NCI-H1048 (cell line): ENCODE data around the gene EXD3.
"Not testable (repeated sequence)": the region's sequence is repeated elsewhere in the genome, so short reads cannot be mapped to it uniquely, and the experiment has no call there.

Experiments
- DNase-seq: peaks from one replicate; lab custom pipeline; 2025; lab: John Stamatoyannopoulos, UW

The EXD3 gene

DNA sequence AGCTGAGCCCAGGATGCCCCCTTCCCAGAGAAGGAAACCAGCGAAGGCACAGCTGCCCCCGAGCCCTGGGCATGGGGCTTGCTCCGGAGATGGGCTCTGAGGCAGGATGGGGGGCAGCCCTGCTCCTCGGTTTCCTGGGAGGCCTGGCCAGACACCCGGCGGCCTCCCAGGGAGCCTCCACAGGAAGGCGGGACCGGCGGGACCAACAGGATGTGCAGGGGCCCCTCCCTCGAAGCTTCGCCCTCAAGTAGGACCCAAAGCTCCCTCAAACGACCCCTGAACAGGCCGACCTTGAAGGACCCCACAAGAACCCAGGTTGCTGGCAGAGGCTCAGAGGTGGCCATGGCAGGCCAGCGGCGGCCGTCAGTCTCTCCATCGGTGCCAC lies 11.7 kb downstream of the EXD3 start:
- no peak for DNase-seq

DNA sequence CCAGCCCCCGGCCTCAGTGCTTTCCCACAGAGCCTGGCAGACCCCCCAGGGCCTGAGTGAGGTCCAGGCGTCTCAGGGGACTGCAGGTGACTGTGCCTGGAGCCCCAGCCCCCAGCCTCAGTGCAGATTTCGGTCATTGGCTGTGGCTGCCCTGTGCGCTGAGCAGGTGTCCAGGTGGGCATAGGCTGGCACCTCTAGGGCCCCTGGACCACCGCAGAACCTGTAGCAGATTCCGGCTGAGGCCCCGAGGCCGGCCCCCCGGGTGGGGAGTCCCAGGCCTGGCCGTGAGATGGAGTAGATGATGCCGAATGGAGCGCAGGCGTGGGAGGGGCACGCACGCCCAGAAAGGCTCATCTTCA lies 12.1 kb downstream of the EXD3 start:
- no peak for DNase-seq

DNA sequence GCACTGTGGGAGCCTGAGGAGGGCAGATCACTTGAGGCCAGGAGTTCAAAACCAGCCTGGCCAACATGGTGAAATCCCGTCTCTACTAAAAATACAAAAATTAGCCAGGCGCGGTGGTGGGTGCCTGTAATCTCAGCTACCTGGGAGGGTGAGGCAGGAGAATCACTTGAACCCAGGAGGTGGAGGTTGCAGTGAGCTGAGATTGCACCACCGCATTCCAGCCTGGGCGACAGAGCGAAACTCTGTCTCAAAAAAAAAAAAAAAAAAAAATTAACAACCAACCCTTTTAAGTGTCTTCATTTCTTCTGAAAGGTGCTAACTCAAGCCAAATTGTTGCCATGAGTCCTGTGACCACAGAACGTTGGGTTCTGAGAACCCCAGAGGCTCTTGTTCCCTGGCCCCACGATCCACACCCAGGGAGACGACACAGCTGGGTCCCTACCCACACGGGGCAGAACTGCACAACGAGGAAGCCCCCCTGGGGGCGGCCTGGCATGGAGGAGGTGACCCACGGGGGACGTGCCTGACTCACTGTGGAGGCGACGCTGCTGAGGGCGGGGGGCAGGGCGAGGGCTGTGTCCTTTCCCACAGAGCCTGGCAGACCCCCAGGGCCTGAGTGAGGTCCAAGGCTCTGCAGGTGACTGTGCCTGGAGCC lies 12.6 kb downstream of the EXD3 start:
- DNase-seq: not testable (repeated sequence)

DNA sequence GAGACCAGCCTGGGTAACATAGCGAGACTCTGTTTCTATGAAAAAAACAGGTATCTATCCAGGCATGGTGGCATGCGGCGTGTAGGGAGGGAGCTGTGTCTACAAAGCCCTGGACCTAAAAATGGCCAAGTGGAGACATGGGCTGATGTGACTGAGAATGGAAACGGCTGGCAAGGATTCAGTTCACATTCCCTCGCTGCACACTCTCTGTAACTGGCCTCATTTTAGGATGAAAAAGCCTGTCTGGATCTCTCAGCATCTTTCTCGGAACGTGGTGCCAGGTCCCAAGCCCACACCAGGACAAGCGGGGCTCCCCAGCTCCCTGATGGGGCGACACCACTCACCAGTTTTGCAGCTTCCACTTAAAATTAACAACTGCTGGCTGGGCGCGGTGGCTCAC lies 13.4 kb downstream of the EXD3 start:
- no peak for DNase-seq

DNA sequence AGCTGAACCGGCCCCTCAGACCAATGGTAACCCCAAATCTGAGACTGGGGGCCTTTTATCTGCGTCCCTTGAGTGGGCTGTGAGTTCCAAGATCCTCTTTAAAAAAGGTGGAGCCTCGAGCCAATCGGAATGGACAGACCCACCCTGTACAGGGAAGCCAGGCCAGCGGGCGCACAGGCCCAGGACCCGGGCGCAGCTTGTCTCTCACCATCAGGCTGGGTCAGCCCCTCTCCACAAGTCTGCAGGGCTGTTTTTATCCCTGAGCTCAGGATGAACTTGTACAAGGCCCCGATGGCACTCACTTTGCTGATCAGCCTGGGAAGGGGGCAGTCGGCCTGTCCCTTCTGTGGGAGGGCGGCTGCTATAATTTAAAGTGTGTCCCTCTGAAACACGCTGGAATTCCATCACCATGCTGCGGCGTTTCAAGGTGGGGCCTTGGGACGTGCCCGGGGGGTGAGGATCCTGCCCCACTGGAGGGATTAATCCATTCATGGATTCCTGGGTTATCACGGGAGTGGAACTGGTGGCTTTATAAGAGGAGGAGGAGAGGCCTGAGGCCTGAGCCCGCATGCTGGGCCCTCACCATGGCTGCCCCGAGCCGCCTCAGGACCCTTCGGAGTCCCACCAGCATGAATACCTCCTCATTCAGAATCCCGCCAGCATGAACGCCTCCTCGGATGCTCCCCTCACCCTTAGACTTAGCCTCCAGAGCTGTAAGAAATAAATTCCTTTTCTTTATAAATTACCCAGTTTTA lies 14.1 kb downstream of the EXD3 start:
- no peak for DNase-seq

DNA sequence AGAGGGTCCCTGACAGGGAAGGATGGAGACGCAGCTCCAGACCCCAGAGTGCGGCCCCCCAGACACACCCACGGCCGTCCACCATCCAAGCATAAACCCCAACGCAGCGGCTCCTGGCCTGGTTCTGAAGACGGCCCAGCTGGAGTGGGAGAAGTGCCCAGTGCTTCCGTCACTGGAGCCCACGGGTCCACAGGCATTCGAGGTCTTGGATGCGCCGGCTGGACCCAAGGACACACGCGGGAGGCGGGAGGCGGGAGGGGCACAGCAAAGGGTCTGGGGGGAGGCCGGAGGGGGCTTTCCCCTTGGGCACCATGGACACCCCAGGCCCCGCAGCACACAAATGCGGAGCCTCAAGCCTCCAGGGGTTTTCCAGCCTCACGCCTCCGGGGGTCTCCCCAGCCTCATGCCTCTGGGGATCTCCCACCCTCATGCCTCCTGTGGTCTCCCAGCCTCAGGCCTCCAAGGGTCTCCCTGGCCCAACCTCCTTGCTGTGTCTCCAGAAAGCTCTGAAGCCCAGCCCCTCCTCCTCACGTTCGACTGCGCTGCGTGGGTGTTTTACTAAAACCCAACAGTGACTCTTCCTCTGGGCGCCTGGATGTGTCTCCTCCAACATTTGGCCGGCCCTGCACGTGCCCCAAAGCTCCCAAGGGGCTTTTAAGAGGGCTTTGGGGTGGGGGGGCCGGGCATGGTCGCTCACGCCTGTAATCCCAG lies 15.2 kb downstream of the EXD3 start:
- no peak for DNase-seq

DNA sequence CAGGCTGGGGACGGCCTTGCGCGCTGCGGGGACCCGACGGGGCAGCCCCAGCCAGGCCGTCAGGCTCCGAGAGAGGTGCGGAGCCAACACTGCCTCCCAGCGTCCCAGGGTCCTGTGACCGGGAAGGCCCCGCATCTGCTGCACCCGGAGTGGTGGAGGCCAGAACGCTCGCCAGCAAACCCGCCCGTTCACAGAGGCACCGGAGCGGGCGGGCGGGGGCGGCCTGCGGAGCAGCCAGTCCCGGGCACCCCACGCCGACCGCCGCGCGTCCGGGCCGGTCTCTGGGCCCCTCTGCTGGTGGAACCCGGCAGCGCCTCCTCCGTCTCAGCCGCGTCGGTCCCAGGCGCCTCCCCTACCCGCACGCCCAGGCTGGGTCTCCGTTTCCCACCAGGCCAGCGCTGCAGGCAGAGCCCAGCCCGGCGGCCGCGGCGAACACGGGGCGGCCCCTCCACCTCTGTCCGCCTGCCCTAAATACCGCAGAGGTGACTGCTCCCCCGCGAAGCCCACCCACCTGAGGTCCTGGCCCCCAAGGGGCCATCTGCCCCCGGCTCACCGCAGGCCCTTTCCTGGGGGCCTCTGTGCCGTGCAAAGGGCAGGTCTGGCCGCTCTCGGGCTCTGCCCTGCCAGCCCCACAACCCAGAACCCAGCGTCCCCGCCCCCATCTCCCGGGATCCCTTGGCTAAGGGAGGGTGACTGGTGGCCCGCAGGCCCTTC lies 15.9 kb downstream of the EXD3 start:
- DNase-seq: no peak

DNA sequence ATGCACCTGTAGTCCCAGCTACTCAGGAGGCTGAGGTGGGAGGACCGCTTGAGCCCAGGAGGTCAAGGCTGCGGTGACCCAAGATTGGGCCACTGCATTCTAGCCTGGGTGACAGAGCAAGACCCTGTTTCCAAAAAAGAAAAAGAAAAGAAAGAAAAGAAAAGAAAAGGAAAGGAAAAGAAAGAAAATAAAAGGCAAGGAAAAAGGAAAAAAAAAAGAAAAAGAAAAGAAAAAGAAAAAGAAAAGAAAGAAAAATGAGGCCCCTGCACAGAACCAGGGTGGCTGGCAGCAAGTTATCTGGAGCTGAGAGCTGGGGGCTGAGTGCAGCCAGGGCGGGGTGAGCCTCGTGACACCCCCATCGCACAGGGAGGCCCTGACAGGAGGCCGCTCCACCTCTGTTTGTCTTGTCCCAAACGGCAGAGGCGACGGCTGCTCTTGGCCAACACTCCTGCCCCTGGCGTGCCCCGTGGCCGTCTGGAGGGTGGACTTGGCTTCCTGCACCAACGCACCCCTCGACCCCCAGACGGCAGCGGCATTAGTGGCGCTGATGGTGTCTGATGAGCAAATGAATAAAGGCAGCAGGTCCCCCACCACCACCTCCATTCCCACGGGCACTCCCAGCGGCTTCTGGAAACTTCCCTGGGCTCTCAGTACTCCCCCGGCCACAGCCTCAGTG lies 16.7 kb downstream of the EXD3 start:
- no peak for DNase-seq

DNA sequence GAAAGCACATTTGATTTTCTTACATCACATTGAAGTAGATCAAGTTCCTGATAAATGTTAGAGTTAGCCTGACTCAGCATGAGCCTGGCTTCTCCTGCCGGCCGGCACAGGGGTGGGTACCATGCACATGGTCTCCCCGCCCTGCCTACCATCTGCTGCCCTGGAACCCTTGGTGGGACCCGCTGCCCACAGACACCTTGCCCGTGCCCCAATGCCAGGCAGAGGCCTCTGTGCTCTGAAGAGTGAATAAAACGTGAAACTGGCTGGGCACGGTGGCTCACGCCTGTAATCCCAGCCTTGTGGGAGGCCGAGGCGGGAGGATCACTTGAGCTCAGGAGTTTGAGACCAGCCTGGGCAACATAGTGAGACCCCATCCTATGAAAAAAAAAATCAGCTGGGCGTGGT lies 17.3 kb downstream of the EXD3 start:
- DNase-seq: no peak

DNA sequence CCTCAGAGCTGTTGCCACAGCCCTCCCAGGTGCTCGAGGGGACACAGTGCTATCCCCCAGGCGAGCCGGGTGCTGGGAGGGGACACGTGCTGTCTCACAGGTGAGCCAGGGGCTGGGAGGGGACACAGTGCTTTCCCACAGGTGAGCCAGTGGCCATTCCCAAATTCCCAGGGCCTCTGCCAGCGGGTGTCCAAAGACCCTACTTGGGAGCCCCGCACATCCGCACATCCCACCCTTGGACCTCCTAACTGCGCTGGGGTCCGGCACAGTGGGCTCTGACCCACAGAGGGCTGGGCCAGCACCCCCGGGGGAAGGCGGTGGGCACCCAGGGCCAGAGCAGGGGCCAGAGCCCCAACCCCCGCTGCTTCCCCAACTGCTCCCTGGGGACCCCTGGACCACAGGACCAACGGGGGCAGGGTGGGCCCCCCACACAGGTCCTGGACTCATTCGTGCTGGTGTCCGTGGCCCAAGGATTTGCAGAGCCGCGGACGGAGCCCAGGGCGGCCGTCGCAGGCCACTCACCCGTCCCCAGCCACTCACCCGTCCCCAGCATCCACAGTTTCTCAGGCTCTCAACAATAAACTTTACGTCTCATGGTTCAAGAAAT lies 17.9 kb downstream of the EXD3 start:
- no peak for DNase-seq

DNA sequence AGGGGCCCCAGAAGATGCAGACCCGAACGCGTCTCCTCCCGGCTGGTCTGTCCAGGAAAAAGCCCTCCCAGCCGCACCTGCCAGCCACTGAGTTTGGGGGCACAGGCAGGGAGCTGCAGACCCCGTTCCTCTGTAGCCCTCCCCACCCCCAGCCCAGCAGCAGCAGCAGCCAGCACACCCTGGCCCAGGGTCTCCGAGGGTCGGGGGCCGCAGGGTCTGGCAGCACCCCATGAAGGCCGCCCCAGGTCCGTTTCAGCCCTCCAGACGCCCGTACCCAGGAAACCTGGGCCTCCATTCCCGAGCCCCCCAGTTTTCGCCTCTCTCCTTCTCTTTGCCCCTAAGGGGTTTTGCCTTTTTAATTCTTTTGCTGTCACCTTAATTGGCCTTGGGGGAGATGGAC lies 19.7 kb downstream of the EXD3 start:
- DNase-seq: no peak

DNA sequence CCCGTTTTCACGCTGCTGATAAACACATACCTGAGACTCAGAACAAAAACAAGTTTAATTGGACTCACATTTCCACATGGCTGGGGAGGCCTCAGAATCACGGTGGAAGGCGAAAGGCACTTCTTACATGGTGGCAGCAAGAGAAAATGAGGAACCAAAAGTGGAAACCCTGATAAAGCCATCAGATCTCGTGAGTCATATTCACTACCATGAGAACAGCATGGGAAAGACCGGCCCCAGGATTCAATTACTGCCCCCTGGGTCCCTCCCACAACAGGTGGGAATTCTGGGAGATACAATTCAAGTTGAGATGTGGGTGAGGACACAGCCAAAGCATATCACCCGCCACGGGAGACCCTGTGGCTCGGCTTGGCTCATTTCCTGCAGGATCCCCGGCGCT lies 20.2 kb downstream of the EXD3 start:
- DNase-seq: no peak

DNA sequence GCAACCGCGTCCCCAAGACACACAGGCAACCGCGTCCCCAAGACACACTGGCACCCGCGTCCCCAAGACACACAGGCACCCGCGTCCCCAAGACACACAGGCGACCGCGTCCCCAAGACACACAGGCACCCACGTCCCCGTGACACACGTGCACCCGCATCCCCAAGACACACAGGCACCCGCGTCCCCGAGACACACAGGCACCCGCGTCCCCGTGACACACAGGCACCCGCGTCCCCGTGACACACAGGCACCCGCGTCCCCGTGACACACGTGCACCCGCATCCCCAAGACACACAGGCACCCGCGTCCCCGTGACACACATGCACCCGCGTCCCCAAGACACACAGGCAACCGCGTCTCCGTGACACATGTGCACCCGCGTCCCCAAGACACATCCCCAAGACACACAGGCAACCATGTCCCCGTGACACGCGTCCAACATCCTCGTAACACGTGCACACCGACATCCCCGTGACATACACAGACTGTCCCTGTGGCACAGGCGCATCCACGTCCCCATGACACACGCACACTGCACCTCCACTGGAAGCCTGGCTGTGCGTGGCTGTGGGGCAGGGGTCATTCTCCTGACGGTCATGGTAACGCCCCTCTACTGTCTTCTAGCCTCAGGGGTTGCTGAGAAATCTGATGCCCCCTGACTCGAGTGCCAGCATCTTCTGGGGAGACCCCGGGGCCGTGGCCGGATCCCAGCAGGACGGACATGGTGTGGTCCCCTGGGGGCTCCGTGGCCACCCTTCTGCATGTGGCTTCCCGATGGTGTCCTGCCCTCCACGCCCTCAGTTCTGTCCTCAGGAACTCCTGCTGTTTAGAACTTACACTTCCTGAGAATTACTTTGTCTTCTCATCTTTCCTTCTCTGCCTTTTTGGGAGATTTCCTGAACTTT lies 24.1 kb downstream of the EXD3 start:
- no peak for DNase-seq

DNA sequence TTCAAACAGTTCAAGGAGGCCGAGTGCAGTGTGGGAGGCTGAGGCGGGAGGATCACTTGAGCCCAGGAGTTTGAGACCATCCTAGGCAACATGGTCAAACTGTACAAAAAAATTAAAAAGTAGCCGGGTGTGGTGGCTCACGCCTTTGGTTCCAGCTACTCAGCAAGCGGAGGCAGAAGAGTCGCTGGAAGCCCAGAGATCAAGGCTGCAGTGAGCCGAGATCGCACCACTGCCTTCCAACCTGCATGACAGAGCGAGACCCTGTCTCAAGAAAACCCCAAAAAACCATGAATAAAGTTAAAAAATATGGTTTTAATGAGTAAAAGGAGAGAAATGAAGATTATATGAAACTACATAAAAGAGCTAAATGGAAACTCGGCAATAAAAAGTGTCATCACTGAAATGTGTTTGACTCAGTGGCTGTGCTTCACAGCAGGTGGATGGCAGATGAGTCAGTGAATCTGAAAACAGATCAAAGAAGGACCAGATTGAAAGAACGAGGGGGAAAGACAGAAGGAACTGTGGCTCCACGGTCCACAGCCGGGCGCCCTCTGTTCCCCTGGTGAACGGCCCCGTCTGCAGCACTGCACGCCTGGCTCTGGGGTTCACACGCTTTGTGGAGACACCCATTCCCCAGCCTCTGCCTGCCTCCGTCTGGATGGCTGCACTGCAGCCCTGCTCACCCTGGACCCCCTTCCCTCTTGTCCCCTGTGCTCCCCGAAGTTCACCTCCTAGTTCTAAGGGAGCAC lies 25.1 kb downstream of the EXD3 start:
- no peak for DNase-seq

DNA sequence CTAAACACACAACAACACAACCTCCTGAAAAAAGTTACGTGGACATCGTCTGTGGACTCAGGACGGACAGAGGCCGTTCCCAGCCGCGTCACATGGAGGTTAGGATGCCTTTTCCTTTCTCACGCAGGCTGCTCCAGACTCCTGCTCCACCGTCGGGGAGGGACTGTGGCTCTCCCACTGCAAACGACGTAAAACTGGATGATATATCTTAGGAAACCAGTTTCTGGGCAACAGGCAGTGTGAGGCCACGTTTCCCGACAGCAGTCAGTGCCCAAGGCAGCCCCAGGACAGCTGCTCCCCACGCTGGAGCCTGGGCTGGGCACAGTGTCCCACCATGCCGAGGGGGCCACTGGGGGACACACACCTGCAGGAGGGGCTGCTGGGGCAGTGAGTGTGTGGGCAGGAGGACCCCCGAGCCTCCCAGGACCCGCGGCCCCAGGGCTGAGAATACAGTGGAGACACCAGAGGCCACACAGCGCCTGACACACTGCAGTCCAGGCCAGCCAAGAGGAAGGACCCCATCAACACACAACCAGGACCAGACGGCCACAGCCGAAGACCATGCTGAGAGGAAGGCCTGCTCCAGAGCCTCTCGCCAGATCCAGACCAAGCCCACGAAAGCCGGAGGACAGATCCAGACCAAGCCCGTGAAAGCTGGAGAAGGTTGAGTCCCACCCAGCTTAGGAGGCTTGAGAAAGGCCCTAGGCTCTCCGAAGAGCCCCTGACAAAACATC lies 26.2 kb downstream of the EXD3 start:
- no peak for DNase-seq

DNA sequence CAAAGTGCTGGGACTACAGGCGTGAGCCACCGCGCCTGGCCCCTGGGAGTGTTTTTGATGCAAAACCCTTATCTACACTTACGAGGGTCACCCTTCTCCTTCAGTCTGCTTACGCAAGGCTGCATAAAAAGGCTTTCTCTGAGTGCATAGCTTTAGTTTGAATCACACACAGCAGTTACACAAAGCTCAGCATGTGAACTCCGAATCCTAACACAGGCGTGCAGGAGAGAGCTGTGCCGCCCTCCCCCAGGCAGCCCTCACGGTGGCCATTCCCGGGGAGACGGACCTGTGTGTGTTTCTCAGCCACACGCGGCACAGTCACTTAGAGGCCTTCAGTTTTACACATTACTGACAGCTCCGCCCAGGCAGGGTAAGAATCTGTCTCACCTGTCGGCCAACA lies 26.7 kb downstream of the EXD3 start:
- DNase-seq: no peak

DNA sequence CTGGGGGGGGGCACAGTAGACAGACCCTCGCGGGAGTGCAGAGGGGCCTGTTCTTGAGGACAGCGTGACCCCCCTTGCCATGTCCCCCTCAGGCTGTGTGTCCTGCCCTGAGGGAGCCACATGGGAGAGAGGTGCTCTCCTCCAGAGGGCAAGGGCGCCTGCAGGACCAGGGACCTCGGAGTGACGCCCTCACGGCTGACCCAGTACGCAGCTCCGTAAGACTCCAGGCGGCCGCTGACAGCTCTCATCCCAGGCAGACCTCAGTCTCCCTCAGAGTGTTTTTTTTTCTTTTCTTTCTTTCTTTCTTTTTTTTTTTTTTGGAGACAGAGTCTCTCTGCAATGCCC lies 27.3 kb downstream of the EXD3 start:
- DNase-seq: no peak

DNA sequence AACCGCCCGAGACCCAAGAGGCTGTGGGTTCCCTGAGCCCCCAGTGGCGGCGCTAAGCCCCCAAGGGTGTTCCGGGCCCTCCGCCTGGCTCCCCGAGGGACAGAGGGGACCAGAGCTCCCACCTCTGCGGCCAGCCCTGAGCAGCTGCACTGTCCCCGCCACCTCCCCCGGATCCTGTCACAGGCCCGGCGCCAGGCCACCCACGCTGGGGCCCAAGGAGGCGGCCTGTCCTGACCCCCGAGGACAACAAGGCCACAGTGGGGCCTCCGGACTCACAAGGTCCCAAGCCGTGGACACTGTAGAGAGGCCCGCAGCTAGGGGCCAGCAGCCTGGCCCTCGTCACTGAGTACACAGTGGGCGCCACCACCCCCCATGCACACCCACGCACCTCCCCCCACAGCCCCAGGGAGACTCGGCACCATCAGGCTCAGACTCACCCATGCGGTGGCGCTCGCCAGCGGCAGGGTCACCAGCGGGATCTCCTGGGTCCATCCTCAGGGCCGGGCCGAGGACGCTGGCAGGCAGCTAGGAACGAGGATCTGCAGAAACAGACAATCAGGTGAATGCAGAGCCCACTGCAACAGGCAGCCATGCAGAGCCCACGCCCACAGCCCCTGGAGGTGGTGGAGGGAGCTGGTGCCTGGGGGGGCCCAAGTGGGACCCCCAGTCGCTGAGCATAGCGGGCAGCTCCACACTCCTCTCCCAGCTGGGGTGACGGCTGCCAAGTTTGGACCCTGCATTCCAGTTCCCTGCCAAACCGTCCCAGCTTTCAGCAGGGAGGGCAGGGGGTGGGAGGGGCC lies 27.9 kb downstream of the EXD3 start:
- no peak for DNase-seq
